GM21423 (cell line): ENCODE data around the gene HIPK4.
A peak's percentile ranks its signal among the peaks of the same experiment; 100 is the strongest.

Experiments used
- ATAC-seq: cut with Tn5 transposase; IDR thresholded peaks from one replicate; pipeline ENCODE4 v1.9.1; 2021; ENCODE audit warnings: mild to moderate bottlenecking, moderate library complexity; ENCODE audit not compliant: unreplicated experiment

Gene HIPK4

GRCh38 chr19:40367577-40368434 is 22.2 kb downstream of the HIPK4 start:
- no peak for ATAC-seq

- ATAC-seq = no peak
Measured at GRCh38 chr19:40366697-40367561, 23.1 kb downstream of the HIPK4 start.

- no peak for ATAC-seq
Measured at GRCh38 chr19:40365613-40366401, 24.2 kb downstream of the HIPK4 start.

- ATAC-seq = no peak
Measured at GRCh38 chr19:40365010-40365409, 25.0 kb downstream of the HIPK4 start.

- ATAC-seq = no peak
Measured at GRCh38 chr19:40363069-40363468, 26.9 kb downstream of the HIPK4 start.

- ATAC-seq = no peak
Measured at GRCh38 chr19:40362160-40362559, 27.8 kb downstream of the HIPK4 start.

- ATAC-seq = no peak
Measured at GRCh38 chr19:40360708-40361241, 29.2 kb downstream of the HIPK4 start.

- no peak for ATAC-seq
Measured at GRCh38 chr19:40360020-40360707, 29.8 kb downstream of the HIPK4 start.

GRCh38 chr19:40358773-40359172 is 31.2 kb downstream of the HIPK4 start:
- ATAC-seq = peak; percentile 49

GRCh38 chr19:40357640-40358039 is 32.3 kb downstream of the HIPK4 start:
- no peak for ATAC-seq

GRCh38 chr19:40356681-40357595 is 33.0 kb downstream of the HIPK4 start:
- no peak for ATAC-seq

- ATAC-seq = no peak
Measured at GRCh38 chr19:40355975-40356680, 33.9 kb downstream of the HIPK4 start.

- ATAC-seq = no peak
Measured at GRCh38 chr19:40348961-40349507, 40.9 kb downstream of the HIPK4 start.

- peak; percentile 95 for ATAC-seq
Measured at GRCh38 chr19:40348125-40348913, 41.7 kb downstream of the HIPK4 start, which contains the start of the genes C19orf47 and PLD3. TSS of gene C19orf47 (minus strand) at chr19:40348397. CDS start at chr19:40341857, 6,540 bp downstream. TSS of gene PLD3 (plus strand) at chr19:40348695. CDS start at chr19:40366484, 17,789 bp downstream.

- no peak for ATAC-seq
Measured at GRCh38 chr19:40344422-40344821, 45.6 kb downstream of the HIPK4 start.

GRCh38 chr19:40342644-40343311 is 47.2 kb downstream of the HIPK4 start:
- ATAC-seq = no peak
